C1 segment of cervical spinal cord (tissue), 14 donors: ENCODE data around the gene MRGPRX3.
"Not testable (repeated sequence)": the region's sequence is repeated elsewhere in the genome, so short reads cannot be mapped to it uniquely, and the experiment has no call there.

ENCODE experiments used
- DNase-seq, 14 donors: peaks; one replicate each; lab custom pipeline; 2025; lab: John Stamatoyannopoulos, UW

Gene MRGPRX3

DNA sequence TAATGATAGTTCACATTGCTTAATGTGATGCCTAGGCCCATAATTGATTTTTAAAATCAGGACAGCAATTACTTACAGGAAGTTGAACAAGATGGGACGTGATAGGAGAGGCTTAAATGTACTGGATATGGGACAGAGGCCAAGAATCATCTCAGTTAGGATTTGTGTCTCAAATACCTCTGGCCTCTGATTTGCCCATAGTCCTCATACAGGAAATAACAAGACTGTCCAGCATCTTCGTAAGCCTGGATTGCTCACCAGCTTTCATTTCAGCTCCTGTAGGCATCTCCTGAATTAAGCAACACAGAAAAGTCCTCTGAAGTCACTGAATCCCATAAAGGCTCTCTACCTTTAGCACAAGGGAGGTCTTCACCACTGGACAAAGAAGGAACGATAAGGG is at the start of gene MRGPRX3:
TSS of gene MRGPRX3 (plus strand) at position 231 of the 400 bp plus-strand sequence. CDS start 4,632 bp downstream, outside the sequence.
- DNase-seq: no peak

GRCh38 chr11:18088366-18088765 is 44.0 kb upstream of the MRGPRX3 start:
- DNase-seq: no peak

DNA sequence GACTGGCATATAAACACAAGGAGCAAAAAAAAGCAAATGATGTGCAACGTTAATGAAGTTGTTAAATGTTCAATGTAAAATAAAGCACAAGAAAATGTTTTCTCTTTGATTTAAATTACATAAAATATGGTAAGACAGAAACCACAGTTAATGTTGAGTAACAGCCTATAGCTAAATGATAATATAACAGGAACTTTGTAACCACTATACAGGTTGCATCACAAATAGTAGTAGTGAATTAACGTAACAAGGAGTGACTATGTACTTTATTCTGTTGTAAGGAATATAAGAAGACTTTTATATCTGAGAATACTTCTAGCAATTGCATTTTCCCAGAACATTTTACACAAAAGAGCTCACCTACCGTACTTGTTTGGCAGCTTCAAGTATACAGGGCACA is 43.4 kb upstream of the MRGPRX3 start:
- no peak for DNase-seq

- DNase-seq: peak in 2 of 14 donors; percentile 2 to 15
Observed at GRCh38 chr11:18091731-18092130, 40.6 kb upstream of the MRGPRX3 start.

GRCh38 chr11:18093959-18094358 is 38.4 kb upstream of the MRGPRX3 start:
- no peak for DNase-seq

DNA sequence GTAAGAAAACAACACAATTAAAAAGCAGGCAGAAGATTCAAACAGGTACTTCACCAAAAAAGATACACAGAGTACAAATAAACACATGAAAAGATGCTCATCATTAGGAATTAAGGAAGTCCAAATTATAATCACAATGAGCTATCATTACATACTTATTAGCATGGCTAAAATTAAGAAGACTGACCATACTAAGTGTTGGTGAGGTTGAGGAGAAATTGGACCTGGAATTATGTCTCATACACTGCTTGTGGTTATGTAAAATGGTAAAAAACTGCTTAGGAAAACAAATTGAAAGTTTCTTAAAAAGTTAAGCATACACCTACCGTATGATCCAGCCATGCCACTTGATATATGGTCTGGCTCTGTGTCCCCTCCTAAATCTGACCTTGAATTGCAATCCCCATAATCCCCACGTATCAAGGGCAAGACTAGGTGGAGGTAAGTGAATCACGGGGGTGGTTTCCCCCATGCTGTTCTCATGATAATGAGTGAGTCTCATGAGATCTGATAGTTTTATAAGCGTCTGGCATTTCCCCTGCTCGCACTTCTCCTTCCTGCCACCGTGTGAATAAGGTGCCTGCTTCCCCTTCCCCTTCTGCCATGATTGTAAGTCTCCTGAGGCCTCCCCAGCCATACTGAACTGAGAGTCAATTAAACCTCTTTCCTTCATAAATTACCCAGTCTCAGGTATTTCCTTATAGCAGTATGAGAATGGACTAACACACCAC is 31.3 kb upstream of the MRGPRX3 start:
- no peak for DNase-seq

DNA sequence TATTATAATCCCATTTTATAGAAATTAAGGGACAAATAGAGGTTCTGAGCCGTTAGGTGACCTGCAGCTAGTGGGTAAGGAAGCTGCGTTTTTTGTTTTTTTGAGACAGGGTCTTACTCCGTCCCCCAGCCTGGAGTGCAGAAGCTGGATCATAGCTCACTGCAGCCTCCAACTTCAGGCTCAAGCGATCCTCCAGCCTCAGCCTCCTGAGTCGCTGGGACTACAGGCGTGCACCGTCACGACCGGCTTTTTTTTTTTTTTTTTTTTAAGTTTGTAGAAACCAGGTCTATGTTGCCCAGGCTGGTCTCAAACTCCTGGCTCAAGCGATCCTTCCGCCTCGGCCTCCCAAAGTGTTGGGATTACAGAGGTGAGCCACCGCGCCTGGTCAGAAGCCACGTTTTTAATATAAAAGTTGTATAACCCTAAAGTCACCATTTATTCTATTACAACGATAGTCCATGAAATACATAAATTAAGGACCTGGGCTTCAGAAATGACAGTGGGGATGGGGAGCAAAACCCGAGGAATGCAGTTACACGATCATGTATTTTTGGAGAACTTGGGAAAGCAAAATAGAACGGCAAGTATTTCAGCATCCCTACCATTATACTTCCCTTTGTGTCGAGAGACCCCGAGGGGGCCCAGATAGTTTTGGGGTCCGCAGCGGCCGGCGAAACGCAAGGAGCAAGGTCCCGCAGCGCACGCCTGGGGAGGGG is 27.1 kb upstream of the MRGPRX3 start:
- DNase-seq: no peak

GRCh38 chr11:18105802-18106574 is 26.4 kb upstream of the MRGPRX3 start, which contains the start of gene SAAL1:
Gene SAAL1, minus strand, starts transcription at chr11:18106082. Its CDS starts 41 bp downstream, at chr11:18106041.
- peak; percentile 12 to 87 (median 73) for DNase-seq

DNA sequence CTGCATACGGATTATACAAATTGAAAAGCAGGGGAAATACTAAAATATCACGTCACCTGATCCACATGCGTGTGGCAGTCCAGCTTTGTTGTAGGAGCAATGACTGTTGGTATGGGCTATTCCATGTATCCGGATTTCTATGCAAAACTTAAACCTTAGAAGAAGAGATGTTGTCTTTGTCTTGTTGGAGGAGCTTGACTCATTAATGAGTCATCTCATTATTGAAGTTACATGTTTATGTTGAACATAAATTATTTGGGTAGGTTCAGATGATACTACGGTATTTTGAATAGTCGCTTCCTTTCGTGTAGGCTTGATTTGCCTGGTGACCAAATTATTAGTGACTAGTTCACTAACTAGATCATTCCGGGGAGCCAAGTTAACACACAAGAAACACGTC is 25.7 kb upstream of the MRGPRX3 start:
- DNase-seq: no peak

GRCh38 chr11:18108254-18108653 is 24.1 kb upstream of the MRGPRX3 start:
- DNase-seq: no peak

DNA sequence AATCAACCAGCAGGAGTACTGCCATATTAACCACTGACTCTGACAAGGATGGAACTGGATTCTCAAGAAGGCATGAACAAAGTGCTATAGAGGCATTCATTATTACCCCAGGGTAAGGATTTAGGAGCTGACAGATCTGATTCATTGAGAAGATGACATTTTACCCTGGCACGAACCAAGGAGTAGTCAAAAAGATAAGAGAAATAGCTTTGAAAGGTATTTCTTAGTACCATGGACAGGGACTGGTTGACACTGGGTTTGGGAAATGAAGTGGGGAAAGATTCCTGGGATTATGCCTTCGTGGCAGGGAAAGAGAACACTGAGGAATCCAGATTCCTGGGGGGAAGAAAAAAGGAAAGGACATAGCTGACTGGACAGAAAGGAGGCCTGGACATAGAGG is 21.4 kb upstream of the MRGPRX3 start:
- no peak for DNase-seq

DNA sequence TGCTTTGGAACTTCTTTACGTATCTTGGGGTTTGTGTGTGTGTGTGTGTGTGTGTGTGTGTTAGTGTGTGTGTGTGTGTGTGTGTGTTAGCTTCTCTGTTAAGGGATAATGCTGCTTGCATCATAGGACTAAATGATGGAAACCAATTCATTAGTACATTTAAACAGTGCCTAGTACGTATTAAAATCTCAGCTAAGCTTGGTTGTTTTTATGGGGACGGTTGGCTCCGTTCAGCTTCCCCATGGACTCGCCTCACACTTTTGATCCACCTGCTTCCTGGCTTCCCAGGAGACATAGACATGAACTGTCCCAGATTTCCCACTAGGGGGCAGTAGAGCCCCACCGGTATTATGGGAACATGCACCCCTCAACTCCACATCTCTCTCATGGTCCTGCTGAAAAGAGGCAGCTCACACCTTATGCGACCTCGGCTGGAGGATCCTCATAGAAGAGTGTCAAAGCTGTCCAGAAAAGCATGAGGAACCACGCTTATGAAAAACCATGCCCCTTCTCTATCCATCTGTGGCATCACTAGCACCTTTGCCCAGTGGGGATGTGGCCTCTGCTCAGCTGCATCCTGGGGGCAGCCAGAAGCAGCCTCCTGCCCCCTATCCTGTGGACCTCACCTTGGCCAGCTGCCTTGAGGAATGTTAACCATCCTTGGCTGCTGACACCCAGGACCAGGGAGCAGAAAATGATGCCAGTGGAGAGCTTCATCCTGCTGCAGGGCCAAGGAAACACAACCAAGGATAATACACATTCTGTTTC is 16.8 kb upstream of the MRGPRX3 start:
- peak in 10 of 14 donors; percentile 4 to 50 (median 28) for DNase-seq

- not testable (repeated sequence) for DNase-seq
Observed at GRCh38 chr11:18121331-18121828, 11.0 kb upstream of the MRGPRX3 start.

DNA sequence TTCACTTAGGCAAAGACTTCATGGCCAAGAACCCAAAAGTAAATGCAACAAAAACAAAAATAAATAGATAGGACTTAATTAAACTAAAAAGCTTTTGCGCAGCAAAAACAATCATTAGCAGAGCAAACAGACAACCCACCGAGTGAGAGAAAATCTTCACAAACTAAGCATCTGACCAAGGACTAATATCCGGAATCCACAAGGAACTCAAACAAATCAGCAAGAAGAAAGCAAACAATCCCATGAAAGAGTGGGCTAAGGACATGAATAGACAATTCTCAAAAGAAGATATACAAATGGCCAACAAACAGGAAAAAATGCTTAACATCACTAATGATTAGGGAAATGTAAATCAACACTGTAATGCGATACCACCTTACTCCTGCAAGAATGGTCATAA is 1.3 kb upstream of the MRGPRX3 start:
- DNase-seq: not testable (repeated sequence)

DNA sequence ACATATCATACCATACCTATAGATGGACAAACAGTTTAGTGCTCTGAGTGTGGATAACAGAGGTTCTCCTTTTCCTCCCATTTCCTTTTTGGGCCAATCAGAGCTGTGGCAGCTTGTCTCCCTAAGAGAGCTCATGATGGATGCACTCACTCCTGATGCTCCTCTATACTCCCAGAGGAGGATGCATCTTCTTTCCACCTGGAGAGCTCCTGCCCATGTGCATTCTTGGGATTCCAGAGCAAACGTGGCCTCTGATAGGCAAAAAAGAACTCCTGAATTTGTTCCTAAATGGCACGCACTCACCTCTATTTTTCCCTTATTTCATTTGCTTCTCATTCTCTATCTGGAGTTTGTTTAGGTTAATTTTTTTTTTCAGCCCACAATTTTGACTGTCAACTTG is 2.9 kb downstream of the MRGPRX3 start:
- no peak for DNase-seq

GRCh38 chr11:18137186-18137800 is 4.9 kb downstream of the MRGPRX3 start:
- no peak for DNase-seq

DNA sequence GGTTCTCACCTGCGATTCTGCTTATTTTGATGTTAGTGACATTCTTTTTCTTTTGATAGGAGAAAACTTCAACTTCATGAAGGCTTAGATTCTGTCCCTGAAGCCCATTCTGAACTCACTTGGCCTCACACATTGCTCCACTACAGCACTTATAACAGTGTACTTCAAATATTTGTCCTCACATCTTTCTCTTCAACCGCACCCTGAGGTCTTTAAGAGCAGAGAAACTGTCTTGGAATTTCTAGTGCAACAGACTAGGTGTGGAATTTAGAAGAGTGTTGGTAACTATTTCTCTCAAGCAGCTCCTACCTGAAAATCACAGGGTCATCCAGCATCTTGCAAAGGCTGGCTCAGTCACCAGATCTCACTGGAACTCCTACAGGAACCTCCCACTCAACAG is 7.8 kb downstream of the MRGPRX3 start:
- no peak for DNase-seq

DNA sequence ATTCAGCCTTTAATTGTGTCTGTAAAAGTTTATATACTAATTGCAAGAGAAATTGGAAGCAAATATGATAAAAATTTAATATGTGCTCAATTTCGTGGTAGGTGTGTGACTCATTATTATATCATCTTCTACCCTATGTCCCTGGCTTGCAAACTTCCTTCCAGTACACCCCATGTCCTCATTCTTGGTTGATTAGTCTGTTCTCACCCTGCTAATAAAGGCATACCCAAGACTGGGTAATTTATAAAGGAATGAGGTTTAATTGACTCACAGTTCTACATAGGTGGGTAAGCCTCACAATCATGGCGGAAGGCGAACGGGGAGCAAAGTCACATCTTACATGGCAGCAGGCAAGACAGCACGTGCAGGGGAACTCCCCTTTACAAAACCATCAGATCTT is 11.9 kb downstream of the MRGPRX3 start:
- DNase-seq: no peak

DNA sequence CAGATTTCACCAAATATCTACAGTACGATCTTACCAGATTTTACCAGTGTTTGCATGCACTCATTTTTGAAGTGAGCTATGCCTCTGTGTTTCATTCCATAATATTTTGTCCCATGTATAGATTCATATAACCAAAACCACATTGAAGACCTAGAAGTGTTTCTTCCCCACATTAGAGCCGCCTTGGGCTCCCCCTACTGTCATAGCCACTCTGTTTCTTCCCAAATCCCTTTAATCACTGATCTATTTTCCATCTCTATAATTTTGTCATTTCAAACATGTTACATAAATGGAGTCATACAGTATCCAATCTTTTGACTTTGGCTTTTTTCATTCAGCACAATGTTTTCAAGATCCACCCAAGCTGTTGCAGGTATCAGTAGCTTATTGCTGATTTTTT is 12.7 kb downstream of the MRGPRX3 start:
- no peak for DNase-seq

- DNase-seq: no peak
Observed at GRCh38 chr11:18145837-18146236, 13.5 kb downstream of the MRGPRX3 start.

- DNase-seq: no peak
Observed at GRCh38 chr11:18151581-18151980, 19.2 kb downstream of the MRGPRX3 start.
